SH-SY5Y (cell line): ENCODE results near the gene UBXN10.

ENCODE experiments used
- GATA2 ChIP-seq: IDR thresholded peaks from 2 replicates; pipeline ENCODE4 v1.6.1; 2011; ENCODE audit warnings: mild to moderate bottlenecking, low read depth, low read length
- GATA3 ChIP-seq: IDR thresholded peaks from 2 replicates; pipeline ENCODE4 v1.6.1; 2011; ENCODE audit warnings: low read depth, mild to moderate bottlenecking, low read length, moderate library complexity

Gene UBXN10

GRCh38 chr1:20195462-20195780 is 9.5 kb downstream of the UBXN10 start:
- TF ChIP-seq GATA2: no peak
- no peak for TF ChIP-seq GATA3

DNA sequence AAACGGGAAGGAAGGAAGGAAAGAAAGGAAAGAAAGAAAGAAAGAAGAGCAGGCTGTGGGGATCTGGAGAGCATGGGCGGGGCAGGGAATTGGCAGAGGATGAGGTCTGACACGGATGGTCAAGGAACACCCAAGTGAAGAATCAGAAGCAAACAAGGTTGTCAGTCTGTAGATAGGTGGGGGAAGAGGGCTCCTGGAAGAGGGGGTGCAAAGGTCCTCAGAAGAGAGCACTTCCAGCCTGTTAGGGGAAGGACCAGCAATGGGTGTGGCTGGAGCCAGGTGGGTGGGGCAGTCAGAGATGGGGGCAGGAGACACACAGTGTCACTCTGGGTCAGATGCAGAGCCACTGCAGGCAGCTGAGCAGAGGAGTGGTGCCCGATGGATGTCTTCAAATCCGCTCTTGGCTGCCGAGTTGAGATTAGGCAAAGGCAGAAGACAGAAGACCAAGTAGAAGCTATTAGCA is 11.5 kb downstream of the UBXN10 start:
- TF ChIP-seq GATA3: no peak
- no peak for TF ChIP-seq GATA2

GRCh38 chr1:20198296-20198695 is 12.4 kb downstream of the UBXN10 start:
- TF ChIP-seq GATA2 (no peak), GATA3 (no peak)

DNA sequence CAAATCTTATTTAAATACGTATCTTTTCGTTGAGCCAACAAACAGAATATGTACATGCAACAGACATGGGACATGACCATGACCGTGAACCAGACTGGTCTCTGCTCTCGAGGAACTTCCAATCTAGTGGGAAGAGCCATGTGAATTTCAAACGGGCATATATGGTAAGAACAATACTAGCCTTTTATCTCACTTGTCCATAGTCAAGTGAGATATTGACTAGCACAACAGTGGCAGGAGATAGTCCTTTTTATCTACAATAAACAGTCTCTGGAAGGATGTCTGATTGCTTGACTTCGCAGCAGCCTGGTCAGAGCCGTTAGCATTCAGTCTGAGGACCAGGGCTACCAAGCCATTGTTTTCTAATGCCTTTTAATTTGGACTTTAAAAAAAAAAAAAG is 13.0 kb downstream of the UBXN10 start:
- TF ChIP-seq GATA2 (no peak), GATA3 (no peak)

GRCh38 chr1:20199403-20199802 is 13.5 kb downstream of the UBXN10 start:
- TF ChIP-seq GATA3 (no peak), GATA2 (no peak)

DNA sequence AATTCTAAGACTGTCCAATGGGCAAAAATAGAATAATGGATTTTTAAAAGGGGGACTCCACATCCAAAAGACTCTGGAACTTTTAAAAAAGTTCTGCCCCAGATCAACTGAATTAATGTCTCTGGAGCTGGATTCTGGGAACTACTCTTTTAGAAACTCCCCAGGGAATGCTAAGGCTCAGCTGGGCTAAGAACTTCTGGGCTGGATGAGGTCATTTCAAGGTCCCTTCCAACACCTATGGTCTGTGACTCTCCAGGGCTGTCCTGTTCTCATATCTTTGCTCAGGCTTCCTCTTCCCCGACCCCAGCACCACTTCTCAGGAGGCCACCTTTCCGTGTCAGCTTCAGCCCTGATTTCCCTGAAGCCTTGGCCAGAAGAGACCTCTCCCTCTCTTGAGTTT is 13.9 kb downstream of the UBXN10 start:
- TF ChIP-seq GATA2 (no peak), GATA3 (no peak)

- TF ChIP-seq GATA2: no peak
- TF ChIP-seq GATA3: no peak
Observed at GRCh38 chr1:20200966-20201365, 15.1 kb downstream of the UBXN10 start.

GRCh38 chr1:20202166-20202565 is 16.3 kb downstream of the UBXN10 start:
- no peak for TF ChIP-seq GATA2
- TF ChIP-seq GATA3: no peak

GRCh38 chr1:20207546-20207945 is 21.6 kb downstream of the UBXN10 start:
- TF ChIP-seq GATA2: no peak
- no peak for TF ChIP-seq GATA3

DNA sequence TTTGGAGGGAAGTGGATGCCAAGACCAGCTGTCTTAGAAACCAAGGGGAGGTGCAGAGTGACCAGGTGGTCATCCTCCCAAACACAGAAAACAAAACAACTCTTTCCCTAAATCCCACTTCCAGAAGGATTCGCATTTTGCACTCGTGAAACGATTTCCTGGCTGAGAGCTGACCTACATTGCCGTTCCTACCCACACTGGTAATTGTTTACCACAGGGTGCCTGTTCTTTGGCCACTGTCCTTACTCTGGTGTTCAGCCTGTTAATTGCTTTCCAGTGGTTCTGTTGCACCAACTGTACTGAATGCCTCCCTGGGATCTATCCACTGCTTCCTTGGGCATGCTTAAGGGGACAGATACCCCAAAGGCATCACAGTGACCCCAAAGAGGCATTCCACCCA is 23.6 kb downstream of the UBXN10 start:
- no peak for TF ChIP-seq GATA3
- no peak for TF ChIP-seq GATA2

DNA sequence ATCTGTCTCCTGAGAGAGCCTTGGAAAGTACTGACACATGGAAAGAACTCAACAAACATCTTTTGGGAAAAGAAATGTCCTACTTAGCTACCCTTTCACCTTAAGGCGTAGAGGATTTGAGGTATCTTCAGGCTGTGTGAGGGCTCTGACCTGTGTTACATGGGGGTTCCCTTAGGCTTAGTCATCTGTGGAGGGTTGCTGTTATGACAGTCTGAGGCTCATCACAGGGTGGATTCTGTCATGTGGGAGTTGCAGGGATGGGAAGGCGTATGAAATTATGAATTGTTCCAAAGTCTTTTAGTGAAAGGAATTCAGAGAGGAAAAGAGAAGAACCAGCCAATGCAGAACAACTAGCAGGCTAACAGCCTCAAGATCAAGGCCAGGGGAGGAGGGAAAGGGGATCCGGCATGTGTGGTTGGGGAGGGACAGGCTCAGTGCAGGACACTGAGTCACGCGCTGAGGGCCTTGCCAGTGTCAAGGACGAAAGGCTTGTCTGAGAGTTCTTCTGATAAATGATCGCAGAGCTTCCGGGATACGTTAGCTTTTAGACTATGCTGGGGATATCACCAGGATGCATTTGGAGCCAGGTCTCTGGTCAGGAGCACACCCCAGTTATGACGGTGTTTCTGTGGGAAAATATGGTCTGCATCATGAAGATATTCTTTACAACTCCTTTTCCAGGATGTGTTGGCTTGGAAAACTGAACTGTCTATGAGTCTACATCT is 25.0 kb downstream of the UBXN10 start:
- TF ChIP-seq GATA3 (no peak), GATA2 (no peak)

DNA sequence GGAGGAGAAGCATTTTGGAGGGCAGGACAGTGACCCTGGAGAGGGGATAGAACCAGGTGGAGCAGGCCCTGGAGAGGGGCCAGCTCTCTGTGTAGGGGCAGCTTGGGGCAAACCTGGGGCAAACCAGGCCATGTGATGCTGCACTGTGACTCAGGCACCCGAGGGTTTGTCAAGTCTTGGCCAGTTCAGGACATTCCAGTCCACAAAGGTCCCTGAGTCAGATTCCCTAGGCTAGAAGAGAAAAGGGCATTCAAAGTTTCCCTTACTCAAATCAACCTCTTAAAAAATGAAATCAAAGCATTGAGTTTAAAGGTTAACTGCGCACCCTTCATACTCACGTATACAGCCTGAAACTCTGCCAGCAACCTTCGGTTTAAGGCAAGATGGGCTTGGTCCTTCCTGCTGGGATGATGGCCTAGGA is 25.6 kb downstream of the UBXN10 start:
- TF ChIP-seq GATA2 (no peak), GATA3 (no peak)

GRCh38 chr1:20212085-20212684 is 26.3 kb downstream of the UBXN10 start:
- TF ChIP-seq GATA3: no peak
- no peak for TF ChIP-seq GATA2

DNA sequence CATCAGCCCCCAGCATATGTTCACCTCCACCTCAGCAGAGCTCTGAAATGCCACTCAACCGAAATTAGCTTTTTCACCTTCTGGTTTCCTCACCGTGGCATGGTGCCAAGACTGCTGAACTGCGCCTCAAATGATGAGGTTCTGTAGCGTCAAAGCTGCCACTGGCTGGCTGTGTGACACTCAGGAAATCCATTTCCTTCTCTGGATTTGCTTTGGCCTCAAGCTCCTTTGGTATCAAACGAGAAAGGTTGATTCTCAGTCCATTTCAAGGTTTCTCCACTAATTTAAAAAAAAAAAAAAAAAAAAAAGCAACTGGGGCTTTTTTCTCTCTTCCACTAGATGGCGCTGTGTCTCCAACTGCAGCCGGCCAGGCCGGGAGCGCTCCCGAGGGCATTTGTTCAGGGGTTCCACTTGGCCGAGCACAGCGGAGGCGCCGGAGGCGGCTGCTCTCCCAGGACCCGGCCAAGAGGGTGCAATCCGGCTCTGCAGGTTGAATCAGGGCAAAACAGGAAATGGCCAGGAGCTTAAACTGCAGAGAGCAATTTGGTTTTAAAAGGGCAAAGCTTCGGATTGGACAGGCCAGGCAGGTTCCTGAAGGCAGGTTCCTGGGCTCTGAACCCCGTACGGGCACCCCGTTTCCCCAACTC is 26.9 kb downstream of the UBXN10 start:
- TF ChIP-seq GATA2 (no peak), GATA3 (no peak)

- TF ChIP-seq GATA2: no peak
- TF ChIP-seq GATA3: no peak
Observed at GRCh38 chr1:20215716-20216115, 29.8 kb downstream of the UBXN10 start.
